Measurements from ENCODE around the gene HOXB5.

DNA sequence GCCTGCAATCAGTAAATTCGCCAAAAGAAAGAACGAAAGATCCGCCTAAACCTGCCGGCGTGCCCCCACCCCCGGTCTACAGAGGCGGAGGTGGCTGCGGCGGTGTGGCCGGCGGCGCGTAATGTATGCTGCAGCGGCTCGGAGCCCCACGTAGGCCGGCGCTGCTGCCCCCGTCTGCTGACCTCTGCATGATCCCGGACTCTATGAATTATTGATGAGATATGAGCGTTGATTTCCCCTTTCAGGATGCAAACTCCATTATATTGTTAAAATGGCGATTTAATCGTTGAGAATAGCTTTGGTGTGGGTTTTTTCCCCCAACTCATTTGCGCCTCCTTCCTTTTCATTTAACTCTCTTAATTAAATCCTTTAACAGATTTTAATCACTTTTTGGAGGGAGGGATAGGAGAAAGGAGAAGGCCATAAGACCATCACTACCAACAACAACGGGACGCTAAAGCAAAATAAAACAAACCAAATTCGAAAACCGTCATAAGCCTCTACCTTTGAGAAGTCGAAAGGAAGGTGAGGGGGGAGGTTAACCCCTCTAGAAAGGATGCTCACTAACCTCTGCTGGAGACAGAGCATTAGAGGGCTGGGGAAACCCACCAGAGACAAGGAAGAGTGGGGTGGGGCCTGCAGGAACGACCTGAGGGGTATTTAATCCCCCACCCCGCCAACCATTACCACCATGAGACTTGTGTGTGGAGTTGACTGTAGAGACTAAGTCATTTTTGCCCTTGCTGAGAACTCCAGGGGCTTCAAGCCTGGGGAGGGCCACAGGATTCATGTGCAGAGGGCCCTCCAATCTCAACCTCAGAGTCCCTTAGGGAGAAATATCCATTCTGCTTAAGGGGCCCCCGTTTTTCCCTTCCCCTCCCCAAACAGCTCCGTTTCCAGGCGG is 7.0 kb downstream of the HOXB5 start:
- TF ChIP-seq, protein P1, sequence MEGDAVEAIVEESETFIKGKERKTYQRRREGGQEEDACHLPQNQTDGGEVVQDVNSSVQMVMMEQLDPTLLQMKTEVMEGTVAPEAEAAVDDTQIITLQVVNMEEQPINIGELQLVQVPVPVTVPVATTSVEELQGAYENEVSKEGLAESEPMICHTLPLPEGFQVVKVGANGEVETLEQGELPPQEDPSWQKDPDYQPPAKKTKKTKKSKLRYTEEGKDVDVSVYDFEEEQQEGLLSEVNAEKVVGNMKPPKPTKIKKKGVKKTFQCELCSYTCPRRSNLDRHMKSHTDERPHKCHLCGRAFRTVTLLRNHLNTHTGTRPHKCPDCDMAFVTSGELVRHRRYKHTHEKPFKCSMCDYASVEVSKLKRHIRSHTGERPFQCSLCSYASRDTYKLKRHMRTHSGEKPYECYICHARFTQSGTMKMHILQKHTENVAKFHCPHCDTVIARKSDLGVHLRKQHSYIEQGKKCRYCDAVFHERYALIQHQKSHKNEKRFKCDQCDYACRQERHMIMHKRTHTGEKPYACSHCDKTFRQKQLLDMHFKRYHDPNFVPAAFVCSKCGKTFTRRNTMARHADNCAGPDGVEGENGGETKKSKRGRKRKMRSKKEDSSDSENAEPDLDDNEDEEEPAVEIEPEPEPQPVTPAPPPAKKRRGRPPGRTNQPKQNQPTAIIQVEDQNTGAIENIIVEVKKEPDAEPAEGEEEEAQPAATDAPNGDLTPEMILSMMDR (IDR thresholded peaks at IDR 0.05) = no peak
- no peak for TF ChIP-seq POLR2A (IDR thresholded peaks at IDR 0.05)
